ENCODE results near the gene IDH3B. TPM values are rescaled to one million over a fixed set of nuclear protein-coding genes. Genes with fewer than 3 reads are reported as not detected.

IDH3B gene
- total RNA-seq, 4 donors from 2014 or later: 90.3 to 122 (median 103) TPM

GRCh38 chr20:2706688-2707352, 42.8 kb upstream of the IDH3B start:
- ATAC-seq (ENCODE audit: low FRiP score) (no peak), DNase-seq (ENCODE audit: low spot score) (no peak)
- no peak for TF ChIP-seq CTCF (IDR thresholded peaks at IDR 0.05)

- no peak for ATAC-seq (ENCODE audit: low FRiP score)
- TF ChIP-seq CTCF (IDR thresholded peaks at IDR 0.05): no peak
- DNase-seq (ENCODE audit: low spot score): no peak
Measured at GRCh38 chr20:2705931-2706645, 42.1 kb upstream of the IDH3B start.

- DNase-seq (ENCODE audit: low spot score) (no peak), ATAC-seq (ENCODE audit: low FRiP score) (no peak)
Measured at GRCh38 chr20:2703716-2704475, 39.9 kb upstream of the IDH3B start.

GRCh38 chr20:2701671-2702081, 37.7 kb upstream of the IDH3B start:
- DNase-seq (ENCODE audit: low spot score) (no peak), ATAC-seq (ENCODE audit: low FRiP score) (no peak)
- no peak for TF ChIP-seq CTCF (IDR thresholded peaks at IDR 0.05)

More at GRCh38 chr20:2703716-2704475, 39.9 kb upstream of the IDH3B start:
- TF ChIP-seq CTCF (IDR thresholded peaks at IDR 0.05): no peak

GRCh38 chr20:2700913-2701620, 37.1 kb upstream of the IDH3B start:
- TF ChIP-seq CTCF (IDR thresholded peaks at IDR 0.05): no peak
- no peak for DNase-seq (ENCODE audit: low spot score)
- no peak for ATAC-seq (ENCODE audit: low FRiP score)

GRCh38 chr20:2699775-2700413, 35.9 kb upstream of the IDH3B start:
- ATAC-seq (ENCODE audit: low FRiP score) (no peak), DNase-seq (ENCODE audit: low spot score) (no peak)
- no peak for TF ChIP-seq CTCF (IDR thresholded peaks at IDR 0.05)

All from omental fat pad (tissue), 4 donors.